DOHH2 (cell line): ENCODE results near the gene MEAF6.
A peak's percentile ranks its signal among the peaks of the same experiment; 100 is the strongest.

Experiments used
- H3F3A ChIP-seq: fragments of 200-600 bp; sonication (generic), shearing (Covaris generic); 2 replicates; pipeline ENCODE4 v1.6.0; 2016; ENCODE audit warnings: antibody characterized with exemption, mild to moderate bottlenecking; ENCODE audit not compliant: control insufficient read depth, insufficient read depth
- H3K27ac ChIP-seq: fragments of 200-600 bp; sonication (generic); 2 replicates; pipeline ENCODE4 v1.5.1; 2014; ENCODE audit warnings: low read depth, mild to moderate bottlenecking, low read length, moderate library complexity
- H3K27me3 ChIP-seq: fragments of 200-600 bp; sonication (generic); 2 replicates; pipeline ENCODE4 v1.6.1; 2014; ENCODE audit warnings: mild to moderate bottlenecking, low read length, mixed read lengths; ENCODE audit not compliant: control insufficient read depth
- H3K36me3 ChIP-seq: fragments of 200-600 bp; sonication (generic); 2 replicates; pipeline ENCODE4 v1.6.1; 2014; ENCODE audit warnings: mild to moderate bottlenecking, low read length, moderate library complexity, mixed read lengths; ENCODE audit not compliant: control insufficient read depth
- H3K4me1 ChIP-seq: fragments of 200-600 bp; sonication (generic); 2 replicates; pipeline ENCODE4 v1.6.1; 2014; ENCODE audit warnings: mild to moderate bottlenecking, low read length, mixed read lengths; ENCODE audit not compliant: control insufficient read depth
- H3K4me2 ChIP-seq: fragments of 200-600 bp; sonication (generic); 2 replicates; pipeline ENCODE4 v1.6.0; 2014; ENCODE audit warnings: mild to moderate bottlenecking, low read length, moderate library complexity
- H3K4me3 ChIP-seq: fragments of 200-600 bp; sonication (generic); 2 replicates; pipeline ENCODE4 v1.5.1; 2014; ENCODE audit warnings: mild to moderate bottlenecking, low read length, mixed read lengths
- H3K79me2 ChIP-seq: fragments of 200-600 bp; sonication (generic); 2 replicates; pipeline ENCODE4 v1.6.1; 2014; ENCODE audit warnings: mild to moderate bottlenecking, low read length, mixed read lengths; ENCODE audit not compliant: control insufficient read depth
- H3K9me2 ChIP-seq: fragments of 200-600 bp; sonication (generic); replicated peaks from 2 replicates; pipeline ENCODE4 v1.6.1; 2014; ENCODE audit warnings: mild to moderate bottlenecking, low read length, mixed read lengths; ENCODE audit not compliant: control insufficient read depth
- H3K9me3 ChIP-seq: fragments of 200-600 bp; sonication (generic); 2 replicates; pipeline ENCODE4 v1.6.1; 2014; ENCODE audit warnings: antibody characterized with exemption, low read length, mixed read lengths; ENCODE audit not compliant: control insufficient read depth, insufficient read depth
- H4K20me1 ChIP-seq: fragments of 200-600 bp; sonication (generic); 2 replicates; pipeline ENCODE4 v1.6.0; 2014; ENCODE audit warnings: low read depth, mild to moderate bottlenecking, antibody characterized with exemption, low read length, moderate library complexity; ENCODE audit not compliant: control insufficient read depth, insufficient read depth
- CTCF ChIP-seq: fragments of 200-600 bp; sonication (generic); IDR thresholded peaks from one replicate; pipeline ENCODE4 v1.5.1; 2014; ENCODE audit warnings: antibody characterized with exemption, mild to moderate bottlenecking, low read depth, low read length; ENCODE audit not compliant: poor library complexity, severe bottlenecking
- EZH2phosphoT487 ChIP-seq: fragments of 200-600 bp; sonication (generic); IDR thresholded peaks from 2 replicates; pipeline ENCODE4 v1.6.1; 2017; ENCODE audit warnings: borderline replicate concordance, mild to moderate bottlenecking, antibody characterized with exemption, low read length, moderate library complexity, mixed read lengths

MEAF6 gene

GRCh38 chr1:37478890-37479254 lies 35.7 kb downstream of the MEAF6 start:
- 0 out of 2 replicates have a peak, but pooled peaks cover 2% of the 10 kb centered on the region for H3K27me3 ChIP-seq
- TF ChIP-seq CTCF (no peak), EZH2phosphoT487 (no peak)
- H3K4me1 ChIP-seq: peaks cover 48% of the 10 kb centered on the region
- H3K4me2 ChIP-seq: peak overlapping the region; percentile 82
- peaks cover 89% of the 10 kb centered on the region for H3K36me3 ChIP-seq
- no peaks in the 10 kb centered on the region for H3K9me2 ChIP-seq
- H3F3A ChIP-seq: peaks cover 15% of the 10 kb centered on the region
- H3K9me3 ChIP-seq: no peaks in the 10 kb centered on the region
- H3K79me2 ChIP-seq: peaks cover 61% of the 10 kb centered on the region
- peaks cover 10% of the 10 kb centered on the region; the same call in 1 of the 2 replicates for H4K20me1 ChIP-seq
- peak overlapping the region; percentile 95 for H3K4me3 ChIP-seq
- H3K27ac ChIP-seq: peak overlapping the region; percentile 85

DNA sequence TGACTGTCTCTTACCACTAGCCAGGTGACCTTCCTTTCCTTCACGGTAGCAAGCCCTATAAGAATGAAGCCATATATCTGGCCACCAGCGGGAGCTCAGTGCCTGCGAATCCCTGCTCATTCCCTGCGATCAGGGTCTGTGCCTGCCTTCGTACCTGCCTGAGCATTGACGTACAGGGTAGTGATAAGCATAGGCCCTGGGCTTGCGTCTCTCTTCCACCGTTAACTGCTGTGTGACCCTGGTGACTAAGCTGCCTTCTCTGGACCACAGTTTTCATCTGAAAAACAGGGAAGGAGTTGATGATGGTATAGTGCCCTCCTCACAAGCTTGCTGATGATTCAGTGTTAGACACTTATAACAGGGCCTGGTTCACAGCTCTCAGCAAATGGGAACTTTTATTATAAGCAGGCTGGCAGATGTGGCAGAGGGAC lies 36.1 kb downstream of the MEAF6 start:
- Histone ChIP-seq H3K9me2 (no peaks in the 10 kb centered on the region), H3K79me2 (peaks cover 61% of the 10 kb centered on the region), H3K4me1 (peaks cover 52% of the 10 kb centered on the region), H4K20me1 (peaks cover 10% of the 10 kb centered on the region; the same call in 1 of the 2 replicates), H3K27me3 (0 out of 2 replicates have a peak, but pooled peaks cover 6% of the 10 kb centered on the region), H3K36me3 (peaks cover 85% of the 10 kb centered on the region), H3K27ac (peak overlapping the region; percentile 85), H3K9me3 (no peaks in the 10 kb centered on the region), H3K4me3 (peak overlapping the region; percentile 95), H3K4me2 (peak overlapping the region; percentile 82), H3F3A (peaks cover 19% of the 10 kb centered on the region)
- no peak for TF ChIP-seq EZH2phosphoT487

GRCh38 chr1:37477946-37478345 lies 36.6 kb downstream of the MEAF6 start:
- TF ChIP-seq CTCF (no peak), EZH2phosphoT487 (no peak)
- peaks cover 19% of the 10 kb centered on the region for H3F3A ChIP-seq
- H3K4me3 ChIP-seq: peak overlapping the region; percentile 95
- H3K79me2 ChIP-seq: peaks cover 61% of the 10 kb centered on the region
- H3K9me2 ChIP-seq: no peaks in the 10 kb centered on the region
- H3K27me3 ChIP-seq: 0 out of 2 replicates have a peak, but pooled peaks cover 8% of the 10 kb centered on the region
- H3K4me1 ChIP-seq: peaks cover 57% of the 10 kb centered on the region
- peaks cover 10% of the 10 kb centered on the region; the same call in 1 of the 2 replicates for H4K20me1 ChIP-seq
- no peaks in the 10 kb centered on the region for H3K9me3 ChIP-seq
- H3K4me2 ChIP-seq: peak overlapping the region; percentile 82
- peaks cover 79% of the 10 kb centered on the region for H3K36me3 ChIP-seq
- peak overlapping the region; percentile 85 for H3K27ac ChIP-seq

DNA sequence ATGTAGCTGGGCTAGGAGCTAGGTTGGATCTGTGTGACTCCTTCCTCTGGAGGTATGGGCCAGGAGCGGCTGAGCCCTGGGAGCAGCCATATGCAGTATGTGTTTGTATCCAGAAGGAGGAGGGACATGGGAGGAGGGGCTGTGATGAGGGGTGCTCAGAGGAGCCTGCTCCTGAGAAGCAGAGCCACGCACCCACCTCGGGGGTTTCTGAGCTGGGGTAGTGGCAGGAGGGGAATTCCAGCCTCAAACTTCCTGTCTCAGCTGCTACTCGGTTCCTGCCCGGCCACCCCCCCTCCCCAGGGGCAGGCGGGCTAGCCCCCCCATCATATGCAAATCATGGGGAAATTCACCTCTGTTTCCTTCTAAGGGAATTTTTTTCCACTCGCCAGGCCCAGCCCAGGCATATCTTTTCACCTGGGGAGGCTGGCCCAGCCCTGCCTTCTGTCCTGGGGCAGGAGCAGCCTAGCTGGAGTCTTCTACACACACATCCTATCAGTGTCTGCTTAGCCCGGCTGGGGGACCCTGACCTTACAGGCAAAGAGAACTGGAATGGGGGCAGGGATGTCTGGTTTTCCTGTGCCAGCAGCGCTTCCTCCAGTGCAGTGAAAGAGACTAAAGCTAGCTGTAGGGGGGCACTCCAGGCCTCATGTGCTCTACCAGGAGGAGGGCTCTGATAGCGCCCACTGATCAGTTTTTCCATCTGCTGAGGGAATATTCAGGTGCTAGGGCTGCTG lies 37.2 kb downstream of the MEAF6 start:
- H3K27ac ChIP-seq: peak overlapping the region; percentile 85

More for the DNA sequence above, 37.2 kb downstream of the MEAF6 start:
- H3K4me3 ChIP-seq: peak overlapping the region; percentile 95
- no peak for TF ChIP-seq EZH2phosphoT487
- TF ChIP-seq CTCF: no peak
- no peaks in the 10 kb centered on the region for H3K9me2 ChIP-seq
- peak overlapping the region; percentile 82 for H3K4me2 ChIP-seq
- peaks cover 19% of the 10 kb centered on the region for H3F3A ChIP-seq
- peaks cover 61% of the 10 kb centered on the region for H3K79me2 ChIP-seq
- H3K36me3 ChIP-seq: peaks cover 74% of the 10 kb centered on the region
- peaks cover 10% of the 10 kb centered on the region; the same call in 1 of the 2 replicates for H4K20me1 ChIP-seq
- H3K27me3 ChIP-seq: 0 out of 2 replicates have a peak, but pooled peaks cover 9% of the 10 kb centered on the region
- no peaks in the 10 kb centered on the region for H3K9me3 ChIP-seq
- peaks cover 57% of the 10 kb centered on the region for H3K4me1 ChIP-seq
